ENCODE data around the gene RNU6-8.

Gene RNU6-8

GRCh38 chr14:32201816-32202490, 1.1 kb downstream of the RNU6-8 start, which contains the start of gene RNU6-7 (continued):
- no peak; the same call in 1 of the 2 replicates for TF ChIP-seq ZNF366 (tag by site-specific recombination; conservative IDR thresholded peaks at IDR 0.05)
- peak; percentile 68 for TF ChIP-seq ZEB2 (tag by site-specific recombination; IDR thresholded peaks at IDR 0.05)
- no peak for TF ChIP-seq ZNF768 (tag by site-specific recombination; IDR thresholded peaks at IDR 0.05)
- no peak for TF ChIP-seq ZNF514 (tag by site-specific recombination; IDR thresholded peaks at IDR 0.05)
- TF ChIP-seq ZNF654 (tag by site-specific recombination; IDR thresholded peaks at IDR 0.05; ENCODE audit: low read depth): no peak
- no peak for TF ChIP-seq ZNF639 (tag by site-specific recombination; IDR thresholded peaks at IDR 0.05)
- no peak for TF ChIP-seq ZNF239 (tag by site-specific recombination; IDR thresholded peaks at IDR 0.05)
- peak; percentile 97 for TF ChIP-seq SCRT2 (tag by site-specific recombination; IDR thresholded peaks at IDR 0.05)
- no peak for TF ChIP-seq ZNF169 (tag by site-specific recombination; IDR thresholded peaks at IDR 0.05)
- no peak for TF ChIP-seq ZNF23 (tag by site-specific recombination; IDR thresholded peaks at IDR 0.05; ENCODE audit: borderline replicate concordance)
- 0 out of 2 replicates have a peak, but pooled peaks have one; percentile 18 for TF ChIP-seq ZNF394 (tag by site-specific recombination; IDR thresholded peaks at IDR 0.05; ENCODE audit: borderline replicate concordance)
- TF ChIP-seq ZNF157 (tag by site-specific recombination; IDR thresholded peaks at IDR 0.05): no peak
- no peak for TF ChIP-seq ZNF223 (tag by site-specific recombination; IDR thresholded peaks at IDR 0.05)
- TF ChIP-seq, protein P1, sequence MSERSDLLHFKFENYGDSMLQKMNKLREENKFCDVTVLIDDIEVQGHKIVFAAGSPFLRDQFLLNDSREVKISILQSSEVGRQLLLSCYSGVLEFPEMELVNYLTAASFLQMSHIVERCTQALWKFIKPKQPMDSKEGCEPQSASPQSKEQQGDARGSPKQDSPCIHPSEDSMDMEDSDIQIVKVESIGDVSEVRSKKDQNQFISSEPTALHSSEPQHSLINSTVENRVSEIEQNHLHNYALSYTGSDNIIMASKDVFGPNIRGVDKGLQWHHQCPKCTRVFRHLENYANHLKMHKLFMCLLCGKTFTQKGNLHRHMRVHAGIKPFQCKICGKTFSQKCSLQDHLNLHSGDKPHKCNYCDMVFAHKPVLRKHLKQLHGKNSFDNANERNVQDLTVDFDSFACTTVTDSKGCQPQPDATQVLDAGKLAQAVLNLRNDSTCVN (tag by site-specific recombination; optimal IDR thresholded peaks at IDR 0.05): peak; percentile 58
- TF ChIP-seq PATZ1 (tag by site-specific recombination; IDR thresholded peaks at IDR 0.05): peak; percentile 39; the same call in 1 of the 2 replicates
- no peak for TF ChIP-seq REPIN1 (tag by site-specific recombination; IDR thresholded peaks at IDR 0.05; ENCODE audit: low read depth)
- TF ChIP-seq, protein P2, sequence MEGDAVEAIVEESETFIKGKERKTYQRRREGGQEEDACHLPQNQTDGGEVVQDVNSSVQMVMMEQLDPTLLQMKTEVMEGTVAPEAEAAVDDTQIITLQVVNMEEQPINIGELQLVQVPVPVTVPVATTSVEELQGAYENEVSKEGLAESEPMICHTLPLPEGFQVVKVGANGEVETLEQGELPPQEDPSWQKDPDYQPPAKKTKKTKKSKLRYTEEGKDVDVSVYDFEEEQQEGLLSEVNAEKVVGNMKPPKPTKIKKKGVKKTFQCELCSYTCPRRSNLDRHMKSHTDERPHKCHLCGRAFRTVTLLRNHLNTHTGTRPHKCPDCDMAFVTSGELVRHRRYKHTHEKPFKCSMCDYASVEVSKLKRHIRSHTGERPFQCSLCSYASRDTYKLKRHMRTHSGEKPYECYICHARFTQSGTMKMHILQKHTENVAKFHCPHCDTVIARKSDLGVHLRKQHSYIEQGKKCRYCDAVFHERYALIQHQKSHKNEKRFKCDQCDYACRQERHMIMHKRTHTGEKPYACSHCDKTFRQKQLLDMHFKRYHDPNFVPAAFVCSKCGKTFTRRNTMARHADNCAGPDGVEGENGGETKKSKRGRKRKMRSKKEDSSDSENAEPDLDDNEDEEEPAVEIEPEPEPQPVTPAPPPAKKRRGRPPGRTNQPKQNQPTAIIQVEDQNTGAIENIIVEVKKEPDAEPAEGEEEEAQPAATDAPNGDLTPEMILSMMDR (tag by site-specific recombination; IDR thresholded peaks at IDR 0.05): no peak
- TF ChIP-seq YY1 (tag by site-specific recombination; IDR thresholded peaks at IDR 0.05): 0 out of 2 replicates have a peak, but pooled peaks have one; percentile 37
- no peak for TF ChIP-seq ZNF391 (tag by site-specific recombination; IDR thresholded peaks at IDR 0.05; ENCODE audit: borderline replicate concordance, low read depth)
- TF ChIP-seq ZNF600 (tag by site-specific recombination; IDR thresholded peaks at IDR 0.05): peak; percentile 69
- no peak for TF ChIP-seq ZNF10 (tag by site-specific recombination; IDR thresholded peaks at IDR 0.05)
- peak; percentile 61; the same call in 1 of the 2 replicates for TF ChIP-seq ZNF837 (tag by site-specific recombination; IDR thresholded peaks at IDR 0.05)
- peak; percentile 61 for TF ChIP-seq ZBTB17 (tag by site-specific recombination; IDR thresholded peaks at IDR 0.05)
- TF ChIP-seq ZNF624 (tag by site-specific recombination; IDR thresholded peaks at IDR 0.05): no peak
- TF ChIP-seq EGR2 (tag by site-specific recombination; IDR thresholded peaks at IDR 0.05; ENCODE audit: low read depth): peak; percentile 43; the same call in 1 of the 2 replicates
- TF ChIP-seq ZNF518A (tag by site-specific recombination; conservative IDR thresholded peaks at IDR 0.05; ENCODE audit: low read depth): 0 out of 2 replicates have a peak, but pooled peaks have one; percentile 7
- no peak for TF ChIP-seq ZNF585B (tag by site-specific recombination; IDR thresholded peaks at IDR 0.05)
- peak; percentile 49 for TF ChIP-seq ZBTB48 (tag by site-specific recombination; IDR thresholded peaks at IDR 0.05)
- TF ChIP-seq TRIM28 (IDR thresholded peaks at IDR 0.05; ENCODE audit: borderline replicate concordance, low read length): no peak

Measured in HEK293 (cell line).